IMR-90 (cell line): ENCODE data around the gene FKRP. TPM values are rescaled to one million over a fixed set of nuclear protein-coding genes. Genes with fewer than 3 reads are reported as not detected.

ENCODE experiments used
- ATAC-seq: fragments of 200-7000 bp; cut with Tn5 transposase; 2 replicates; pipeline ENCODE4 v1.9.1; 2020; ENCODE audit warnings: low read depth, mild to moderate bottlenecking, moderate library complexity
- BruUV-seq: library from RNA; stranded (reverse); fragments of 400-500 nt; replicated peaks from 2 replicates; lab custom pipeline; 2021; lab: Mats Ljungman, UMichigan
- CTCF ChIA-PET: fragments of 300-600 bp; formaldehyde crosslinking; extraction: SDS; loops from one replicate; lab custom pipeline; 2021; ENCODE audit warnings: antibody characterized with exemption; lab: Yijun Ruan, JAX
- POLR2A ChIA-PET: fragments of 300-600 bp; sonication (Branson Sonifier 250); formaldehyde crosslinking; loops from one replicate; lab custom pipeline; 2022; ENCODE audit warnings: antibody characterized with exemption; ENCODE audit not compliant: unreplicated experiment; lab: Charles Lee
- DNase-seq: peaks from one replicate; pipeline ENCODE4 v3.0.0; 2013
- H2AFZ ChIP-seq: replicated peaks from 2 replicates; pipeline ENCODE3; 2013; ENCODE audit warnings: low read length, mild to moderate bottlenecking; ENCODE audit not compliant: poor library complexity
- H2AK5ac ChIP-seq: 2 replicates; pipeline ENCODE4 v1.6.1; 2013; ENCODE audit warnings: low read depth, low read length, inconsistent platforms
- H2AK9ac ChIP-seq: replicated peaks from 2 replicates; pipeline ENCODE3; 2013; ENCODE audit warnings: mild to moderate bottlenecking, low read depth, low read length, moderate library complexity; ENCODE audit not compliant: poor library complexity
- H2BK120ac ChIP-seq: 2 replicates; pipeline ENCODE4 v1.6.1; 2013; ENCODE audit warnings: low read depth, low read length, inconsistent platforms
- H2BK15ac ChIP-seq: 3 replicates; pipeline ENCODE4 v1.6.1; 2013; ENCODE audit warnings: low read depth, low read length, inconsistent platforms
- H2BK20ac ChIP-seq: 2 replicates; pipeline ENCODE4 v1.6.1; 2013; ENCODE audit warnings: low read depth, mild to moderate bottlenecking, inconsistent platforms, low read length, moderate library complexity
- H2BK5ac ChIP-seq: 2 replicates; pipeline ENCODE4 v1.6.1; 2013; ENCODE audit warnings: mild to moderate bottlenecking, low read depth, low read length, inconsistent platforms; ENCODE audit not compliant: poor library complexity, severe bottlenecking
- H3K14ac ChIP-seq: replicated peaks from 2 replicates; pipeline ENCODE4 v1.6.1; 2013; ENCODE audit warnings: low read depth, low read length, inconsistent platforms
- H3K18ac ChIP-seq: 2 replicates; pipeline ENCODE4 v1.6.1; 2013; ENCODE audit warnings: low read depth, low read length, control low read depth
- H3K23ac ChIP-seq: 2 replicates; pipeline ENCODE4 v1.6.1; 2013; ENCODE audit warnings: low read depth, low read length, inconsistent platforms
- H3K27ac ChIP-seq: 2 replicates; pipeline ENCODE4 v1.5.1; 2013; ENCODE audit warnings: mild to moderate bottlenecking, control low read depth, low read length; ENCODE audit not compliant: insufficient read depth
- H3K27me3 ChIP-seq: 2 replicates; pipeline ENCODE4 v1.6.1; 2013; ENCODE audit warnings: low read length; ENCODE audit not compliant: control insufficient read depth, insufficient read depth
- H3K36me3 ChIP-seq: 2 replicates; pipeline ENCODE4 v1.6.1; 2013; ENCODE audit warnings: low read length, mixed read lengths; ENCODE audit not compliant: control insufficient read depth, insufficient read depth
- H3K4ac ChIP-seq: 2 replicates; pipeline ENCODE4 v1.6.1; 2013; ENCODE audit warnings: low read depth, low read length, inconsistent platforms
- H3K4me1 ChIP-seq: 2 replicates; pipeline ENCODE4 v1.6.1; 2013; ENCODE audit warnings: low read length, mixed read lengths; ENCODE audit not compliant: control insufficient read depth, insufficient read depth
- H3K4me2 ChIP-seq: 2 replicates; pipeline ENCODE4 v1.6.1; 2013; ENCODE audit warnings: low read depth, mild to moderate bottlenecking, control low read depth, low read length, moderate library complexity
- H3K4me3 ChIP-seq: 2 replicates; pipeline ENCODE4 v1.5.1; 2013; ENCODE audit warnings: low read depth, mild to moderate bottlenecking, control low read depth, low read length, moderate library complexity; ENCODE audit not compliant: insufficient read depth
- H3K56ac ChIP-seq: 2 replicates; pipeline ENCODE4 v1.6.1; 2013; ENCODE audit warnings: low read length, inconsistent platforms; ENCODE audit not compliant: insufficient read depth; ENCODE audit errors: extremely low read depth
- H3K79me1 ChIP-seq, 2 experiments: 2 replicates each; pipeline ENCODE4 v1.6.1; 2013; ENCODE audit warnings: low read length in 2 of 2, inconsistent platforms in 1 of 2, low read depth in 1 of 2
- H3K9ac ChIP-seq: 2 replicates; pipeline ENCODE4 v1.6.1; 2013; ENCODE audit warnings: low read depth, low read length, control low read depth
- H3K9me1 ChIP-seq: 2 replicates; pipeline ENCODE4 v1.6.1; 2013; ENCODE audit warnings: low read length, inconsistent platforms; ENCODE audit not compliant: insufficient read depth
- H3K9me3 ChIP-seq: 2 replicates; pipeline ENCODE4 v1.6.1; 2013; ENCODE audit warnings: low read length; ENCODE audit not compliant: control insufficient read depth, insufficient read depth
- H4K20me1 ChIP-seq: 2 replicates; pipeline ENCODE4 v1.6.1; 2013; ENCODE audit warnings: low read length, inconsistent platforms; ENCODE audit not compliant: insufficient read depth
- H4K5ac ChIP-seq: 2 replicates; pipeline ENCODE4 v1.6.1; 2013; ENCODE audit warnings: mild to moderate bottlenecking, low read depth, low read length, control low read depth
- H4K8ac ChIP-seq, 2 experiments: 2 replicates each; pipeline ENCODE4 v1.6.1; 2013; ENCODE audit warnings: low read depth in 2 of 2, low read length in 2 of 2, control low read depth in 1 of 2, inconsistent platforms in 1 of 2
- H4K91ac ChIP-seq: 2 replicates; pipeline ENCODE4 v1.6.1; 2013; ENCODE audit warnings: low read depth, low read length, inconsistent platforms; ENCODE audit not compliant: insufficient read depth
- CEBPB ChIP-seq: IDR thresholded peaks from 2 replicates; pipeline ENCODE4 v1.6.1; 2012; ENCODE audit warnings: low read depth, low read length, improper control_type of control experiment
- FOS ChIP-seq: fragments of 150-350 bp; IDR thresholded peaks from 2 replicates; pipeline ENCODE4 v1.6.1; 2016; ENCODE audit warnings: low read depth, low read length
- MAZ ChIP-seq: IDR thresholded peaks from 2 replicates; pipeline ENCODE4 v1.6.1; 2012; ENCODE audit warnings: low read depth, mild to moderate bottlenecking, low read length, improper control_type of control experiment, moderate library complexity, borderline replicate concordance
- MXI1 ChIP-seq: IDR thresholded peaks from 2 replicates; pipeline ENCODE4 v1.6.1; 2012; ENCODE audit warnings: low read depth, mild to moderate bottlenecking, low read length, moderate library complexity, borderline replicate concordance
- NFE2L2 ChIP-seq: fragments of 150-350 bp; IDR thresholded peaks from 2 replicates; pipeline ENCODE4 v1.6.1; 2016; ENCODE audit warnings: low read depth, mild to moderate bottlenecking, low read length
- POLR2A ChIP-seq: IDR thresholded peaks from 2 replicates; pipeline ENCODE4 v1.6.1; 2012; ENCODE audit warnings: mild to moderate bottlenecking, low read depth, low read length
- RFX5 ChIP-seq: IDR thresholded peaks from 2 replicates; pipeline ENCODE4 v1.8.0; 2012; ENCODE audit warnings: low read depth, mild to moderate bottlenecking, low read length, moderate library complexity
- WGBS, 2 experiments: methylation state at CpG; one replicate each; pipeline versions ENCODE4 v1.1.5 to v1.1.7; 2013; ENCODE audit warnings: missing lambda C conversion rate in 2 of 2; ENCODE audit not compliant: insufficient read length in 1 of 2; ENCODE audit errors: extremely low coverage in 2 of 2; 5-methylcytosine and 5-hydroxymethylcytosine counted together
- dilution Hi-C: fragments of 300-500 bp; cut with HindIII; formaldehyde crosslinking; loops from one replicate; pipeline ENCODE4 v1.14.3; 2018; ENCODE audit warnings: low sequenced_read_pairs; ENCODE audit not compliant: unreplicated experiment
- in situ Hi-C: fragments of 300-500 bp; cut with MboI; formaldehyde crosslinking; loops from 3 replicates; pipeline ENCODE4 v1.14.3; 2019; ENCODE audit warnings: low sequenced_read_pairs, inconsistent platforms, mixed read lengths
- intact Hi-C: fragments of 100-400 bp; cut with micrococcal nuclease; formaldehyde crosslinking; loops from 2 replicates; pipeline ENCODE4 v1.10.0; 2022
- polyA plus RNA-seq, 3 experiments: library from polyadenylated mRNA; depleted of rRNA; stranded (reverse); fragments of >200 nt; gene quantifications; 2 replicates each; pipeline ENCODE4 v1.2.3, GENCODE V29; 2012; ENCODE audit warnings: low replicate concordance in 1 of 3
- total RNA-seq: library from RNA; depleted of rRNA; stranded (reverse); fragments of >200 nt; gene quantifications from 2 replicates; pipeline ENCODE4 v1.2.3, GENCODE V29; 2012
- TF ChIP-seq, protein P1 (sequence below): fragments of 150-350 bp; IDR thresholded peaks from 2 replicates; pipeline ENCODE4 v1.6.1; 2016; ENCODE audit warnings: low read depth, mild to moderate bottlenecking, low read length, moderate library complexity, borderline replicate concordance
- TF ChIP-seq, protein P2 (sequence below): fragments of 150-350 bp; IDR thresholded peaks from 2 replicates; pipeline ENCODE4 v1.6.1; 2017; ENCODE audit warnings: mild to moderate bottlenecking, antibody characterized with exemption, low read length, low read depth

FKRP gene
- total and polyA plus RNA-seq, 2 of the 4 experiments (the other 2 are of a cell fraction) = 6.1 to 25.3 TPM

DNA sequence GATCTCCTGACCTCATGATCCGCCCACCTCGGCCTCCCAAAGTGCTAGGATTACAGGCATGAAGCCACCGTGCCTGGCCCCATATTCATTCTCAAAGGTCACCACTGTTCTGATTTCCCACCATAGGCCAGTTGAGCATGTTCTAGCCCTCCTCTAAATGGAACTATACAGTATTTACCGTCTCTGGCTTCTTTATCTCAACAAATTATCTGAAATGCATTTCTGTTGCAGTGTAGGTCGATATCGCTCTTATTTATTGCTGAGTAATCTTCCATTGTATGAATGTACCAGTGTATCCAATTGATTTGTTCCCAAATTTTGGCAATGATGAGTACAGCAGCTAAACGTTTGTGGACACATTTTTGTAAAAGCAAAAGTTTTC is 27.2 kb downstream of the FKRP start:
- BruUV-seq = no TSS peak
- Histone ChIP-seq H3K14ac (no peak overlapping the region), H3K36me3 (peaks cover 38% of the 10 kb centered on the region), H2AK5ac (no peak overlapping the region), H2AFZ (no peak overlapping the region), H3K4me2 (no peak overlapping the region), H3K4ac (no peak overlapping the region), H2BK5ac (no peak overlapping the region), H3K27ac (no peak overlapping the region), H4K20me1 (peaks cover 43% of the 10 kb centered on the region), H3K18ac (no peak overlapping the region), H4K91ac (no peak overlapping the region), H2BK120ac (no peak overlapping the region), H3K9me3 (no peaks in the 10 kb centered on the region), H3K56ac (no peak overlapping the region), H2BK20ac (no peak overlapping the region), H3K79me1 (peaks cover 17 to 29% of the 10 kb centered on the region in 2 experiments), H4K5ac (no peak overlapping the region), H3K23ac (no peak overlapping the region), H3K4me3 (no peak overlapping the region), H3K9me1 (no peaks in the 10 kb centered on the region; the same call in 1 of the 2 replicates), H2AK9ac (no peak overlapping the region), H3K9ac (no peak overlapping the region), H3K27me3 (no peaks in the 10 kb centered on the region), H3K4me1 (peaks cover 2% of the 10 kb centered on the region; the same call in 1 of the 2 replicates), H2BK15ac (no peak overlapping the region), H4K8ac (no peak overlapping the region)
- 82% methylated on average over 3 of the region's 7 CpGs; no CpG with 5 or more reads in 1 of the 2 experiments for WGBS, 2 experiments
- intact Hi-C loops (no loop called here), dilution Hi-C loops (no loop called here), in situ Hi-C loops (no loop called here)
- CTCF ChIA-PET = no interaction called here
- DNase-seq = no peak
- ATAC-seq = no peak
- POLR2A ChIA-PET = interaction anchor here (0.7 kb wide), 1 partner anchor 20 kb away, joined by 4 read pairs; no protein-coding TSS in a partner anchor
- TF ChIP-seq, protein P1, sequence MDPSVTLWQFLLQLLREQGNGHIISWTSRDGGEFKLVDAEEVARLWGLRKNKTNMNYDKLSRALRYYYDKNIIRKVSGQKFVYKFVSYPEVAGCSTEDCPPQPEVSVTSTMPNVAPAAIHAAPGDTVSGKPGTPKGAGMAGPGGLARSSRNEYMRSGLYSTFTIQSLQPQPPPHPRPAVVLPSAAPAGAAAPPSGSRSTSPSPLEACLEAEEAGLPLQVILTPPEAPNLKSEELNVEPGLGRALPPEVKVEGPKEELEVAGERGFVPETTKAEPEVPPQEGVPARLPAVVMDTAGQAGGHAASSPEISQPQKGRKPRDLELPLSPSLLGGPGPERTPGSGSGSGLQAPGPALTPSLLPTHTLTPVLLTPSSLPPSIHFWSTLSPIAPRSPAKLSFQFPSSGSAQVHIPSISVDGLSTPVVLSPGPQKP = no peak
- TF ChIP-seq MXI1 (no peak), FOS (no peak), RFX5 (no peak), MAZ (no peak), NFE2L2 (no peak), POLR2A (no peak), CEBPB (no peak)
- TF ChIP-seq, protein P2, sequence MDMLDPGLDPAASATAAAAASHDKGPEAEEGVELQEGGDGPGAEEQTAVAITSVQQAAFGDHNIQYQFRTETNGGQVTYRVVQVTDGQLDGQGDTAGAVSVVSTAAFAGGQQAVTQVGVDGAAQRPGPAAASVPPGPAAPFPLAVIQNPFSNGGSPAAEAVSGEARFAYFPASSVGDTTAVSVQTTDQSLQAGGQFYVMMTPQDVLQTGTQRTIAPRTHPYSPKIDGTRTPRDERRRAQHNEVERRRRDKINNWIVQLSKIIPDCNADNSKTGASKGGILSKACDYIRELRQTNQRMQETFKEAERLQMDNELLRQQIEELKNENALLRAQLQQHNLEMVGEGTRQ = no peak
